MM.1S (cell line): Measurements from ENCODE around the gene ITGB5.

Source experiments
- DNase-seq: peaks from one replicate; pipeline ENCODE4 v3.0.0-alpha.2; 2015
- H2AFZ ChIP-seq: fragments of 300-600 bp; sonication (generic); 2 replicates; pipeline ENCODE4 v1.6.0; 2016; ENCODE audit warnings: antibody characterized with exemption, low read length
- H3F3A ChIP-seq: fragments of 300-600 bp; sonication (generic); 2 replicates; pipeline ENCODE4 v1.6.1; 2016; ENCODE audit warnings: mild to moderate bottlenecking, antibody characterized with exemption, low read length, moderate library complexity, mixed read lengths; ENCODE audit not compliant: insufficient read depth
- H3K27ac ChIP-seq: fragments of 300-600 bp; sonication (generic); 2 replicates; pipeline ENCODE4 v1.5.1; 2016; ENCODE audit warnings: mild to moderate bottlenecking, low read length
- H3K27me3 ChIP-seq: fragments of 300-600 bp; sonication (generic); replicated peaks from 2 replicates; pipeline ENCODE4 v1.6.0; 2016; ENCODE audit warnings: low read length; ENCODE audit not compliant: insufficient read depth
- H3K36me3 ChIP-seq: fragments of 300-600 bp; sonication (generic); replicated peaks from 2 replicates; pipeline ENCODE4 v1.6.1; 2016; ENCODE audit warnings: mild to moderate bottlenecking, low read length, mixed read lengths; ENCODE audit not compliant: insufficient read depth
- H3K4me1 ChIP-seq: fragments of 300-600 bp; sonication (generic); 2 replicates; pipeline ENCODE4 v1.6.1; 2016; ENCODE audit warnings: low read length, mixed read lengths
- H3K4me2 ChIP-seq: fragments of 300-600 bp; sonication (generic); 2 replicates; pipeline ENCODE4 v1.6.0; 2016; ENCODE audit warnings: low read depth, low read length
- H3K4me3 ChIP-seq: fragments of 300-600 bp; sonication (generic); 2 replicates; pipeline ENCODE4 v1.5.1; 2016; ENCODE audit warnings: low read length, mixed read lengths
- H3K79me2 ChIP-seq: fragments of 300-600 bp; sonication (generic); 2 replicates; pipeline ENCODE4 v1.6.1; 2016; ENCODE audit warnings: mixed run types, low read length, mixed read lengths
- H3K9ac ChIP-seq: fragments of 300-600 bp; sonication (generic); 2 replicates; pipeline ENCODE4 v1.6.1; 2016; ENCODE audit warnings: low read length, mixed read lengths
- H3K9me2 ChIP-seq: fragments of 300-600 bp; sonication (generic); replicated peaks from 2 replicates; pipeline ENCODE4 v1.6.1; 2016; ENCODE audit warnings: mild to moderate bottlenecking, low read length, mixed read lengths; ENCODE audit not compliant: insufficient read depth
- H3K9me3 ChIP-seq: fragments of 300-600 bp; sonication (generic); replicated peaks from 2 replicates; pipeline ENCODE4 v1.6.1; 2016; ENCODE audit warnings: mild to moderate bottlenecking, low read length, mixed read lengths; ENCODE audit not compliant: insufficient read depth
- H4K20me1 ChIP-seq: fragments of 300-600 bp; sonication (generic); 2 replicates; pipeline ENCODE4 v1.6.1; 2016; ENCODE audit warnings: mild to moderate bottlenecking, low read length, moderate library complexity, mixed read lengths; ENCODE audit not compliant: insufficient read depth
- CTCF ChIP-seq: fragments of 300-600 bp; sonication (generic); IDR thresholded peaks from 2 replicates; pipeline ENCODE4 v1.5.1; 2016; ENCODE audit warnings: antibody characterized with exemption, low read length, mixed read lengths
- EZH2 ChIP-seq: fragments of 300-600 bp; sonication (generic); optimal IDR thresholded peaks from 2 replicates; pipeline ENCODE3; 2017; ENCODE audit warnings: low read depth, mild to moderate bottlenecking, antibody characterized with exemption, low read length, mixed read lengths
- EZH2phosphoT487 ChIP-seq: fragments of 300-600 bp; sonication (generic); IDR thresholded peaks from 2 replicates; pipeline ENCODE4 v1.6.1; 2018; ENCODE audit warnings: antibody characterized with exemption, low read length

The ITGB5 gene

GRCh38 chr3:124763644-124764358 lies 123.4 kb downstream of the ITGB5 start:
- Histone ChIP-seq H4K20me1 (no peaks in the 10 kb centered on the region), H3K9ac (no peak overlapping the region), H2AFZ (no peak overlapping the region), H3K9me2 (no peaks in the 10 kb centered on the region), H3K4me3 (no peak overlapping the region), H3K27ac (no peak overlapping the region), H3K4me2 (no peak overlapping the region), H3K4me1 (peaks cover 6% of the 10 kb centered on the region), H3K36me3 (no peaks in the 10 kb centered on the region), H3F3A (no peaks in the 10 kb centered on the region), H3K27me3 (no peaks in the 10 kb centered on the region), H3K79me2 (no peaks in the 10 kb centered on the region), H3K9me3 (no peaks in the 10 kb centered on the region)
- no peak for DNase-seq
- no peak for TF ChIP-seq EZH2phosphoT487
- TF ChIP-seq EZH2: no peak
- TF ChIP-seq CTCF: no peak

- no peak overlapping the region for H3K4me2 ChIP-seq
- no peak for DNase-seq
- no peaks in the 10 kb centered on the region for H3K27me3 ChIP-seq
- no peaks in the 10 kb centered on the region for H3F3A ChIP-seq
- no peak overlapping the region for H3K27ac ChIP-seq
- no peak for TF ChIP-seq CTCF
- no peak for TF ChIP-seq EZH2
- TF ChIP-seq EZH2phosphoT487: no peak
- no peak overlapping the region for H3K9ac ChIP-seq
- H3K9me3 ChIP-seq: no peaks in the 10 kb centered on the region
- H4K20me1 ChIP-seq: no peaks in the 10 kb centered on the region
- H2AFZ ChIP-seq: no peak overlapping the region
- no peak overlapping the region for H3K4me3 ChIP-seq
- H3K9me2 ChIP-seq: no peaks in the 10 kb centered on the region
- no peaks in the 10 kb centered on the region for H3K36me3 ChIP-seq
- H3K79me2 ChIP-seq: no peaks in the 10 kb centered on the region
- H3K4me1 ChIP-seq: no peaks in the 10 kb centered on the region; the same call in 1 of the 2 replicates
Observed at GRCh38 chr3:124763206-124763605, 124.0 kb downstream of the ITGB5 start.

- Histone ChIP-seq H3K79me2 (no peaks in the 10 kb centered on the region), H3K27ac (no peak overlapping the region), H3K36me3 (no peaks in the 10 kb centered on the region), H3K27me3 (no peaks in the 10 kb centered on the region), H3F3A (no peaks in the 10 kb centered on the region), H3K9me3 (no peaks in the 10 kb centered on the region), H2AFZ (no peak overlapping the region), H3K4me1 (no peaks in the 10 kb centered on the region), H3K9me2 (no peaks in the 10 kb centered on the region), H3K4me3 (no peak overlapping the region), H3K9ac (no peak overlapping the region), H3K4me2 (no peak overlapping the region), H4K20me1 (no peaks in the 10 kb centered on the region)
- TF ChIP-seq CTCF (no peak), EZH2phosphoT487 (no peak), EZH2 (no peak)
- no peak for DNase-seq
Observed at GRCh38 chr3:124762661-124763011, 124.5 kb downstream of the ITGB5 start.
